ENCODE results near the gene GPR135.

The GPR135 gene

DNA sequence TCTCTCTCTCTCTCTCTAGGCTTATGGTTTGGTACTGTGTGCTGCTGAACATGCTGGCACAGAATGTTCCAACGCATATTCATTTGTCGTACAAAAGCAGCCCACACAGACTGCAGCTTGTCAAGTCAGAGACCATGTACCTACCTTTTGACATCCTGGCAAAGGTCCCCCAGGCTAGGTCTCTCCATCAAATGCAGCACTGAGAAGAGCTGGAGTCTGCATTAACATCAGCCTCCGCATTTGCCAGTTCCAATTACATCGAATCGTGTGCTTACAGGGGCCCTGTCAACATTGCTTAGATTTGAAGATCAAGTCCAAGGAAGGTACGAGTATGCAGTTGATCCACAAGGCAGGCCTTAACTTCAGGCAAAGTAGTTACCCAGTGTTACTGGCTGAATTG, 47.9 kb downstream of the GPR135 start:
- no peak for DNase-seq

DNA sequence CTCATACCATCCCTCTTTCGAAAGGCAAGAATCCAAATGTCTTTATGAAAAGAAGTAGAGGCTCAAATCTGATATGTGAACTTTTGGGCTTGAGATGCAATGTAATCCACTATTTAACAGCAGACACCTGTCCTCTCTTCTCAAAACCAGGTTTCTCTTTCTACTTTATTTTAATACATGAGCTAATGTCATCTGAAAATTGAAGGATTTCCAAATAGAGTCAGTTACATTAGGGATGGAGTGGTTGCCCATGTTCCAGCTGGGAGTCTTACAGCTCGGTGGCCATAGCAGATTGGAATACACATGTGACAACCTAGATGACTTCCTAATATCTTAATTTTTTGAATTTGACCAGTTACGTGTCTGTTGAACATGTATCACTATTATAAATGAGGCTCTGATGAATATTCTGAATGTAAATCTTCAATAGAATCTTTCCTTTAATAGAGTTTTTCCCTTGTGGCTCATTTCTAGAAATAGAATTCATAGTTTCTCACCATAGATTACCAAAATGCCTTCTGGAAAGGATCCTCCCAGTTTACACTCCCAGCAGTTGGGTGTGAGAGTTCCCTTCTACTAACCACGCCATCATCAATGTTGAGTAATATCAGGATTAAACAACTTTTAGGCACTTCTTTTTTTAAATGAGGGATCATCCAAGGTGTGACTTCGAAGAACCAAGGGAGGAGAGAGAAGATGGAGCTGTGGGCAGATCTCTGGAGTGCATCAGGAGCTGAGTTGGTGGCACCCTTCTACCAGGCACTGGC, 49.2 kb downstream of the GPR135 start:
- DNase-seq: no peak

Data from NCI-H1105 (cell line).